ENCODE results near the gene HTT.
A peak's percentile ranks its signal among the peaks of the same experiment; 100 is the strongest.
"Not testable (repeated sequence)": the region's sequence is repeated elsewhere in the genome, so short reads cannot be mapped to it uniquely, and the experiment has no call there.

HTT gene

DNA sequence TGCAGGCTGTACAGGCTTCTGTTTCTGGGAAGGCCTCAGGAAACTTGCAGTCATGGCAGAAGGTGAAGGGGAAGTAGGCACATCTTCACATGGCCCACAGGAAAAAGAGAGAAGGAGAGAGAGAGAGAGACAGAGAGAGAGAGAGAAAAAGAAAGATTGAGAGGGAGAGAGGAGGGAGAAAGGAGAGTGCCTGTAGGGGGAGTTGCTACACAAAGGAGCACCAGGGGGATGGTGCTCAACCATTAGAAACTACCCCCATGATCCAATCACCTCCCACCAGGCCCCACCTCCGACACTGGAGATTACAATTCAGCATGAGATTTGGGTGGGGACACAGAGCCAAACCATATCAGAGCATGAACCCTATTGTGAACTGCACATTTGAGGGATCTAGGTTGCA lies 76.8 kb downstream of the HTT start:
- not testable (repeated sequence) for FAIRE-seq

DNA sequence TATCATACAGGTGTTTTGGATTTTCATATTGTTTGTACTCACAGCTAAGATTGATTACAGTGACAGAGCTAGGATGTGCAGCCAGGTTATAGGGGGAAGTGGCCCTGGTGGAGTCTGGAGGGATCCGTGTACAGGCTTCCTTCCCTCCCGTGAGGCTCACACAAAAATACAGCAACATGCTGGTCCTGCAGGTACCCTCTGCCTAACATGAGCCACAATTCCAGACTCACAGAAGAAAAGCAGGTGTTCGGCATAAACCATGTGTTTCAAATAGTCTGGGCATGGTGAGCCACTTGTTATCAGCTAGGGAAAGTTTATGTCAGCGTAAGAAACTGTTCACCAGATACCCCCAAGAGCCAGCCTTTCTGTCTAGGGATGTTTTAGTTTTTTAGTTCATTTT lies 82.9 kb downstream of the HTT start:
- FAIRE-seq (no peak), DNase-seq (ENCODE audit: extremely low spot score, insufficient read length, low read depth) (no peak)

More for the DNA sequence above, 76.8 kb downstream of the HTT start:
- DNase-seq (ENCODE audit: extremely low spot score, insufficient read length, low read depth), result not testable (repeated sequence)

GRCh38 chr4:3158841-3159240 lies 84.4 kb downstream of the HTT start:
- DNase-seq (ENCODE audit: extremely low spot score, insufficient read length, low read depth), result no peak
- no peak for FAIRE-seq

DNA sequence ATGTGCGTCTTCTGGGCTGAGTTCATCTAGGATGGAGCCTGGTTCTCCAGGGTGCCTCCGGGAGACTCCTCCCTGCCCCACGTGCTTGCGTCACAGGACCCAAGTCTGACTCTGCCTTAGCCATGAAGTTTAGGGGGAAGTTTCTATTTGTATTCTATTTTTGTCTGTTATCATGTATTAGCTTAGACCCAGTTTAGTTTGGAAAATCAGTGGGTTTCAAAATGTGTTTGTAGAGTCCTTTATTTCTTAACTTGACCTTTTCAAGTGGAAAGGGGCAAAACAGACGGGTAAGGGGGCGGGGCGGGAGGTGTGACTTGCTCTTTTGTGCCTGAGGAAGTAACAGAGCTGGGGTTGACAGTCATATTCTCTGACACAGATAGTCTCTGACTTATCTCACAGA lies 86.0 kb downstream of the HTT start:
- DNase-seq (ENCODE audit: extremely low spot score, insufficient read length, low read depth), result no peak
- FAIRE-seq, result no peak

DNA sequence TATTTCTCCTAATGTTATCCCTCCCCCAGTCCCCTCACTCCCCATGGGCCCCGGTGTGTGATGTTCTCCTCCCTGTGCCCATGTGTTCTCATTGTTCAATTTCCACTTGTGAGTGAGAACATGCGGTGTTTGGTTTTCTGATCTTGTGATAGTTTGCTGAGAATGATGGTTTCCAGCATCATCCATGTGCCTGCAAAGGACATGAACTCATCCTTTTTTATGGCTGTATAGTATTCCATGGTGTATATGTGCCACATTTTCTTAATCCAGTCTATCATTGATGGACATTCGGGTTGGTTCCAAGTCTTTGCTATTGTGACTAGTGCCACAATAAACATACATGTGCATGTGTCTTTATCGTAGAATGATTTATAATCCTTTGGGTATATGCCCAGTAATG lies 86.6 kb downstream of the HTT start:
- DNase-seq (ENCODE audit: extremely low spot score, insufficient read length, low read depth); FAIRE-seq: not testable (repeated sequence)

GRCh38 chr4:3166434-3166833 lies 92.0 kb downstream of the HTT start:
- not testable (repeated sequence) for DNase-seq (ENCODE audit: extremely low spot score, insufficient read length, low read depth); FAIRE-seq

DNA sequence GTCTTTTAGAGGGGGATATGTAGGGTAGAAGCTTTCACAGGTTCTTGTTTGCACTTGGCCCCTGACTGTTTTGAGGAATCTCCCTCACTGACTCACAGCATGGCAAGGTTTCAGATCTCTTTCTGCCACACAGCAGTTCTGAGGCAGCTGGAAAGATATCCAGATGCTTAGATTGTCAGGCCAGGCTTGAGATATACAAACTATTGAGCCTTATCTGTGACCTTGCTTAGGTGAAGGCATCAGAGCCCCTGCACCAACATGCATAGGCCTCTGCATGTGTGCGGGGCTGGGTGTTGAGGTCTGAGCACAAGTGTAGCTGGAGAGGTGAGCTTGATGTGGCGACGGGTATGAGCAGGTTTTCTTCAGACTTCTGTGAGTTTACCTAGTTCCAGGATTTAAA lies 93.5 kb downstream of the HTT start:
- peak; percentile 18 for FAIRE-seq
- no peak for DNase-seq (ENCODE audit: extremely low spot score, insufficient read length, low read depth)

DNA sequence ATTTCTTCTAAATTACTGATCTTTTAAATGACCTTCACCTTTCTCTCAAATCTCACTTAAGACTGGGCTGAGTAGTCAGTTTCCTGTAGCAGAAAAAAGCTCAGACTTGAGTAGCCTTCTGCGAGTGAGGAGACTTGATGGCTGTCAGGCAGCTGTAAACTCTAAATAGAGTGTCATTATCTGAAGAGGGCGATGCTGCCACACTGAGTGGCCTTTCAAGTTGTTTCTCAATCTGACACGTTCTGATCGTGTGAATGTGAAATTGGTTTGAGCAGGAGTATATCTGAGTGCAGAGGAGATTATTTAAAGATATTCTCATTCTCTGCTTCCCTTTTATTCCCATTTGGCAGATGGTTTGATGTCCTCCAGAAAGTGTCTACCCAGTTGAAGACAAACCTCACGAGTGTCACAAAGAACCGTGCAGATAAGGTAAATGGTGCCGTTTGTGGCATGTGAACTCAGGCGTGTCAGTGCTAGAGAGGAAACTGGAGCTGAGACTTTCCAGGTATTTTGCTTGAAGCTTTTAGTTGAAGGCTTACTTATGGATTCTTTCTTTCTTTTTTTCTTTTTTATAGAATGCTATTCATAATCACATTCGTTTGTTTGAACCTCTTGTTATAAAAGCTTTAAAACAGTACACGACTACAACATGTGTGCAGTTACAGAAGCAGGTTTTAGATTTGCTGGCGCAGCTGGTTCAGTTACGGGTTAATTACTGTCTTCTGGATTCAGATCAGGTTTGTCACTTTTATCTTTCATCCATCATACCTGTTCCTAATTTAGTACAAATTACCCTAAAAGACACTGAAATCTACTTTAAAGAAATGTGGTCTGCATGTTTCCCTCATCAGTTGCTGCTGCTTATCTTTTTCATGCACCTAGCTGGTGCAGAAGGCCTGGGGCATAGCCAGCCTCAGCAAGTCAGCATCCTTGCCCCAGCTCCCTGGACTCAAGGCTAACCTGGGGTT lies 100.2 kb downstream of the HTT start:
- no peak for DNase-seq (ENCODE audit: extremely low spot score, insufficient read length, low read depth)
- no peak for FAIRE-seq

GRCh38 chr4:3176367-3177229 lies 102.1 kb downstream of the HTT start:
- FAIRE-seq, result no peak

GRCh38 chr4:3177426-3177825 lies 102.9 kb downstream of the HTT start:
- FAIRE-seq (no peak), DNase-seq (ENCODE audit: extremely low spot score, insufficient read length, low read depth) (no peak)

More at GRCh38 chr4:3176367-3177229, 102.1 kb downstream of the HTT start:
- DNase-seq (ENCODE audit: extremely low spot score, insufficient read length, low read depth), result no peak

DNA sequence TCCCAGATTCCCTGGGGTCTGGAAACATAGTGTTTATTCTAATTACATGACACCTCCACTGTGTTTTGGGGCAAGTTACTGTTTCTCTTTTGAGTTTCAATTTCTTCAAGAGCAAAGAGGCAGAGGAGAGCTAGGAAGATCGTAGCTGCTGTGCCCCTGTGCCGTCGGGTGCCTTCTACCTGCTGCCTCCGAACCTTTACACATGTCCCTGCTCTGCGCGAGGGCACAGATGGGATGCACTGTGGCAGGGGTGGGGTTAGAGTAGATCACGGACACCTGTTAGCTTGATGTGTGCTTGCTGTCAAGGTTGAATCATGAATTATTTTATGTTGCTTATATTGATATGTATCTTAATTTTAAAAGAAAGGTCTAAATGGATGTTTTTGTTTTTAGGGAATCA lies 103.4 kb downstream of the HTT start:
- no peak for FAIRE-seq
- DNase-seq (ENCODE audit: extremely low spot score, insufficient read length, low read depth), result no peak

DNA sequence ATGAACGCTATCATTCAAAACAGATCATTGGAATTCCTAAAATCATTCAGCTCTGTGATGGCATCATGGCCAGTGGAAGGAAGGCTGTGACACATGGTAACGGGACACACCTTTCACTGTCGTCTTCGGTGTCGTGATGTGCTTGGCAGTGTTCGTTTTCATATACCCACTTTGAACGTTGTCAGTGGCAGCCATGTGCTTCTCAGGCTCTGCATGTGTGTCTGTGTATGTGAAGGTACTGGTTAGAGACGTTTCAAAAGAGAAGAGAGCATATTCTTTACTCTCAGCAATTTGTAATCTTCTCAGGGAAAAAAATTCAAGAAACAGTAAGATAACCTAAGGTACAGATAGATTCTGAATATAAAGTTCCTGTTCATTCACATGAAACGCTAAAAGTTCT lies 103.9 kb downstream of the HTT start:
- DNase-seq (ENCODE audit: extremely low spot score, insufficient read length, low read depth) (no peak), FAIRE-seq (no peak)

GRCh38 chr4:3179126-3179706 lies 104.7 kb downstream of the HTT start:
- no peak for FAIRE-seq
- no peak for DNase-seq (ENCODE audit: extremely low spot score, insufficient read length, low read depth)

DNA sequence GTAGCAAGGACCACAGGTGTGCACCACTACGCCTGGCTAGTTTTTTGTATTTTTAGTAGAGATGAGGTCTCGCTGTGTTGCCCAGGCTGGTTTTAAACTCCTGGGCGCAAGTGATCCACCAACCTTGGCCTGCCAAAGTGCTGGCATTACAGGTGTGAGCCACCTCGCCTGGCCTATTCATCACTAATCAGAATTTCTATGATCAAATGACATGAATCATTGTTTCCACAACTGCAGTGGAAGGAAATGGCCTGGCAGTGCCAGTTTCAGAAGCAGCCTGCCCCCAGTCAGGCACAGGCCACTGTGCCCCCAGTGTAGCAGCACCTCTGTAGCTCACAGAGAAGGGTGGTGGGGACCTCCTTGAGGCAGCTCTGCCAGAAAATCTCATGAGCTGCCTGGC lies 108.5 kb downstream of the HTT start:
- FAIRE-seq, result no peak
- no peak for DNase-seq (ENCODE audit: extremely low spot score, insufficient read length, low read depth)

- FAIRE-seq (no peak), DNase-seq (ENCODE audit: extremely low spot score, insufficient read length, low read depth) (no peak)
These were observed 110.2 kb downstream of the HTT start for GRCh38 chr4:3184725-3185124.

DNA sequence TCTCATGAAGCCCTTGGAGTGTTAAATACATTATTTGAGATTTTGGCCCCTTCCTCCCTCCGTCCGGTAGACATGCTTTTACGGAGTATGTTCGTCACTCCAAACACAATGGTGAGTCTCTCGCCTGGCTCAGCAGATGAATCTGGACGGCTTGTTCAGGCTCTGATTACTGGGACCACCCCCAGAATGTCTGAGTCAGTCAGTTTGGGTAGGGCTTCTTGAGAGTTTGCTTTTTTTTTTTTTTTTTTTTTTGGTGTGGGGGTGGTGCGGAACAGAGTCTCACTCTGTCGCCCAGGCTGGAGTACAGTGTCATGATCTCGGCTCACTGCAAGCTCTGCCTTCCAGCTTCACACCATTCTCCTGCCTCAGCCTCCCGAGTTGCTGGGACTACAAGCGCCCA lies 112.1 kb downstream of the HTT start:
- no peak for DNase-seq (ENCODE audit: extremely low spot score, insufficient read length, low read depth)
- FAIRE-seq, result no peak

GRCh38 chr4:3188118-3188517 lies 113.6 kb downstream of the HTT start:
- DNase-seq (ENCODE audit: extremely low spot score, insufficient read length, low read depth), result no peak
- FAIRE-seq, result no peak

DNA sequence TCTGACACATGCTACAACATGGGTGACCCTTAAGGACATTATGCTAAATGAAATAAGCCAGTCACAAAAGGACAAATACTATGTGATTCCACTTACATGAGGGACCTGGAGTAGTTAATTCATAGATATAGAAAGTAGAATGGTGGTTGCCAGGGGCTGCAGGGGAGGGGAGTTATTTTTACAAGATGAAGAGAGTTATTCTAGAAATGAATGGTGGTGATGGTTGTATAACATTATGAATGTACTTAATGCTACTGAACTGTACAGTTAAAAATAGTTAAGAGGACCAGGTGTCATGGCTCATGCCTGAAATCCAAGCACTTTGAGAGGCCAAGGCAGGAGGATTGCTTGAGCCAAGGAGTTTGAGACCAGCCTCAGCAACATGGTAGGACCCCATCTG lies 115.0 kb downstream of the HTT start:
- no peak for FAIRE-seq
- no peak for DNase-seq (ENCODE audit: extremely low spot score, insufficient read length, low read depth)

DNA sequence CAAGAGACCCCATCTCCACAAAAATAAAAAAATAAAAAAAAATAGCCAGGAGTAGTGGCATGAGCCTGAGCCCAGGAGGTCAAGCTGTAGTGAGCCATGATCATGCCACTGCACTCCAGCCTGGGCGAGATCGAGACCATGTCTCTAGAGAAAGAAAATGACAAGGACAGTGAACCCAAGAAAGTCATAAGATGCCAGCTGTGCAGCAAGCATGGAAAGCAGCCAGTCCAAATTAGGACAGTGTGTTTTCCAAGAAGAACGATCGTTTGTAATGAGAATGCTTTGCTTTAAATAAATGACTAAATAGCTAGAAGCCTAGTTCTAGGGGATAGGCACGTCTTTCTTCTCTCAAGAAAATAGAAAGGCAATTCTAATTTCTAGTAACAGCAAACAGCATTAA lies 116.1 kb downstream of the HTT start:
- FAIRE-seq (no peak), DNase-seq (ENCODE audit: extremely low spot score, insufficient read length, low read depth) (no peak)

DNA sequence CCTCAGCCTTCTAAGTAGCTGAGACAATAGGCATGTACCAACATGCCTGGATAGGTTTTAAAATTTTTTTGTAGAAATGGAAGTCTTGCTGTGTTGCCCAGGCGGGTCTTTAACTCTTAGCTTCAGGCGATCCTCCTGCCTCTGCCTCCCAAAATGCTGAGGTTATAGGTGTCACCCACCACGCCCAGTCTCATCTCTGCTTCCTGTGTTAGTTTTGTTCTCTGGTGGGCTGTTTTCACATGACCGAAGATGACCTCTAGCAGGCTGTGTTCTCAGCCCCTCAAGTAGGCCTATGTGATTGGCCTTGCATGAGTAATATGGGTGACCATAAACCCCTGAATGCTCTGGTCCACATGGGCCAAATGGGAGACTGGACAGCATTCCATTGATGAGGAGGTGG lies 117.7 kb downstream of the HTT start:
- no peak for FAIRE-seq

GRCh38 chr4:3192827-3193226 lies 118.3 kb downstream of the HTT start:
- no peak for DNase-seq (ENCODE audit: extremely low spot score, insufficient read length, low read depth)
- FAIRE-seq, result no peak

More for the DNA sequence above, 117.7 kb downstream of the HTT start:
- no peak for DNase-seq (ENCODE audit: extremely low spot score, insufficient read length, low read depth)

Measured in GM18507 (cell line).